ENCODE data around the gene CDC6.
"Not testable (repeated sequence)": the region's sequence is repeated elsewhere in the genome, so short reads cannot be mapped to it uniquely, and the experiment has no call there.

Gene CDC6

GRCh38 chr17:40287159-40287493 is 553 bp upstream of the CDC6 start:
- no peak for DNase-seq (ENCODE audit: low read depth)

GRCh38 chr17:40290629-40291280 is 3.1 kb downstream of the CDC6 start:
- no peak for DNase-seq (ENCODE audit: low read depth)

DNA sequence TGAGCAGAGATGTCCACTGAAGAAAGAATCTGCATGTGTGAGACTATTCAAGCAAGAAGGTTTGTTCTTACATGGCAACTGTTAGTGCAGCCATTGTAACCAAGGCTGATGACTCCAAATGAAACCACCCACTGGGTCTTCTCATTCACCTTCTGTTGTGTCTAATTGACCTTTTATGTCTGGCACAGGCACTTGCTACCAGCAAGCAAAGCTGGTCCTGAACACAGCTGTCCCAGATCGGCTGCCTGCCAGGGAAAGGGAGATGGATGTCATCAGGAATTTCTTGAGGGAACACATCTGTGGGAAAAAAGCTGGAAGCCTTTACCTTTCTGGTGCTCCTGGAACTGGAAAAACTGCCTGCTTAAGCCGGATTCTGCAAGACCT is 3.6 kb downstream of the CDC6 start:
- no peak for DNase-seq (ENCODE audit: low read depth)

- DNase-seq (ENCODE audit: low read depth): no peak
These were observed 5.7 kb downstream of the CDC6 start for GRCh38 chr17:40293363-40293762.

GRCh38 chr17:40295488-40296436 is 8.1 kb downstream of the CDC6 start:
- DNase-seq (ENCODE audit: low read depth): no peak

DNA sequence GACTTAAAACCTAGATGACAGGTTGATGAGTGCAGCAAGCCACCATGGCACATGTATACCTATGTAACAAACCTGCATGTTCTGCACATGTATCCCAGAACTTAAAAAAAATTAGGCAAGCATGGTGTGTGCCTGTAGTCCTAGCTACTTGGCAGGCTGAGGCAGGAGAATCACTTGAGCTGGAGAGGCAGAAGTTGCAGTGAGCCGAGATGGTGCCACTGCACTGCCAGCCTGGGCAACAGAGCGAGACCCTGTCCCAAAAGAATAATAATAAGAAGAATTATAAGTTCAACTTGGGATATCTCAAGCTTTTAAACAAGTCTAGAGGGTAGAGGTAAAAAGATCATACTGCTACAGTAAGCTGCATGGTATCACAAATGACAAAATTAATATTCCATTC is 9.8 kb downstream of the CDC6 start:
- DNase-seq (ENCODE audit: low read depth): no peak

DNA sequence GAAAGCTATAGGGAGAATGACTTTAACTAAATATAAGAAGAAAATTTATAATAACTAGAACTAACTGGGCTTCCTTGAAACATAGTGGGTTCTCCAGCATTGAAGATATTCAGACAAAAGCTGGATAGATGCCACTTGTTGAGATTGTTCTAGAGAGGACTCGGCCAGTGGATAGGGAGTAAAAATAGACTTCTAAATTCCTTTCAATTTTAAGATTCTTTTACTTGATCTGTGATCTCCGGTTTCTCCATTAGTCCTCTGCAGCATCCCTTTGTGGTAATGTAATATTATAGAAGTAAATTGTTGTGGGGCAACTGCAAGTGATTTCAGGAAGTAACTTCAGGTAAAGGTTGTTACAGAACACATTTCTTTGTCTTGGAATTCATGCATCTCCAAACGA is 11.0 kb downstream of the CDC6 start:
- no peak for DNase-seq (ENCODE audit: low read depth)

DNA sequence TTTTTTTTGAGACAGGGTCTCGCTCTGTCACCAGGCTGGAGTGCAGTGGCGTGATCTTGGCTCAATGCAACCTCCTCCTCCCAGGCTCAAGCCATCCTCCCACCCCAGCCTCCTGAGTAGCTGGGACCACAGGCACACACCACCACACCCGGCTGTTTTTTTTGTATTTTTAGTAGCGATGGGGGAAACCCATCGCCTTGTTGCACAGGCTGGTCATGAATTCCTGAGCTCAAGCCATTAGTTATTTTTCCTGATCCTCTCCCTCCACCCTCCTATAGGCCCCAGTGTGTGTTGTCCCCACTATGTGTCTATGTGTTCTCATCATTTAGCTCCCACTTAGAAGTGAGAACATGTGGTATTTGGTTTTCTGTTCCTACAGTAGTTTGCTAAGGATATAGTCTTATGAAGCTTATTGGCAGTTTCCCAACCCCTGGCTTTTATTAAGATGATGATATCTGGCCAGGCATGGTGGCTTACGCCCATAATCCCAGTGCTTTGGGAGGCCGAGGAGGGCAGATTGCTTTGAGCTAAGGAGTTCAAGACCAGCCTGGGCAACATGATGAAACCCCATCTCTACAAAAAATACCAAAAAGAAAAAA is 11.6 kb downstream of the CDC6 start:
- not testable (repeated sequence) for DNase-seq (ENCODE audit: low read depth)

GRCh38 chr17:40301315-40301714 is 13.6 kb downstream of the CDC6 start:
- DNase-seq (ENCODE audit: low read depth): no peak

DNA sequence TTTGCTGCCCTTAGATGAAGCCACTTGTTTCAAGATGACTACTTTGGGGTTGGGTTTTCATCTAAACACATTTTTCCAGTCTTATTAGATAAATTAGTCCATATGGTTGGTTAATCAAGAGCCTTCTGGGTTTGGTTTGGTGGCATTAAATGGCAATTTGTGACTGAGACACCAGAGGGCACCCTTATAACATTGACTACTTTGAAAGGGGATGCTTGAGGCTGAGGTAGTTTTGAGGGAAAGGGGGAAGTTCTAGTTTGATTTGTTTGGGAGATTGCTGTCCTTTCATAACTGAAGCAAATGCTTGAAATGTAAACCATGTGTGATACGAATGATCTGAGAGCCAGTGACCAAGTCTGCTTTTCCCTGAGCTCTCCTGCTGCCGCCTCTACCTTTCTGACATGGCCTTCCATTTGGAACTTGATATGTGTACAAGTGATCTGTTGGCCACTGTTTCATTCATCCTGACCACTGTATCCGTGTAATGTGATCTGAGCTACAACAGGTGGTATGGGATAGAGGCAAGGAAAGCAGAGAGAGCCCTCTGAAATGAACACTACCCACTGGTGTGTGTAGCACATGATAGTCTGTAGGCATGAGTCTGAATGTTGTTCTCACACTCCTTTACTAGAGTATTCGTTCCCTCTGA is 15.5 kb downstream of the CDC6 start:
- DNase-seq (ENCODE audit: low read depth): no peak

DNA sequence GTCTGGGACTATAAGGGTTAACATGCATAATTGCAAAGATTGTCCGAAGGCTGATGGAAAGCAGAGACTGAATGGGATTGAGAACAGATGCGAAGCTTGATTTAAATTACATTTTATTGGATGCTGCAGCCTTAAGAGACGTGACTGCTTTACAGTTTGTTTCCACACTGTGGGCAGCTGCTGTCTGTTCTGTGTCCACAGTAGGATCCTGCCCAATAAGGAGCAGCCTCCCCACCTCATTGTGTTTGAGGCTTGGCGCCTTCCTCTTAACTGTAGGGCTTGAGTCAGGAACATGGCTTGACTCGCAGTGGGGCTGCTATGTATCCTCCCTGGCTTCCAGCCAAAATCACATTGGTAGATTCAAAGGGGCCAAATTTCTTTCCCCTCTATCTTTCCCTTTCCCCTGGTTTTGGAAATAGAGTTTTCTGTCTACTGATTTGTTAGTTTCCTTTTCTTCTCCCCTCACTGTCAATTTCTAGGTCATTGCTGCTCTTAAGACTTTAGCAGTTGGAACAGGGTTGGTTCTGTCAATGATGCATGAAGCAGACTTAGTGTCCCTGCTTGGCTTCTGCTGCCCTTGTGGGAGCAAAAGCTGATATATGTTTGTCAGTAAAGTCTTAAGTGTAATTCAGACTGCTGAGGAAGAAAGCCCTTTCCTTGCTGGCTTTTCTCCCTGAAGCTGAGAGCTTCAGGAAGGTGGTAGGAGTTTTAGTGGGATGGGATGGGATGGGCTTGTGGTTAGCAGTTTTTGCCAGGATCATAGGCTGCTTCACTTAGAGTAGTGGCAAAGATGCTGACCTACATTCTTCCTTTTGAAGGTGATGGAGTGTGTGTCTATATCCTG is 16.3 kb downstream of the CDC6 start:
- no peak for DNase-seq (ENCODE audit: low read depth)

GRCh38 chr17:40304552-40304863 is 16.8 kb downstream of the CDC6 start:
- not testable (repeated sequence) for DNase-seq (ENCODE audit: low read depth)

DNA sequence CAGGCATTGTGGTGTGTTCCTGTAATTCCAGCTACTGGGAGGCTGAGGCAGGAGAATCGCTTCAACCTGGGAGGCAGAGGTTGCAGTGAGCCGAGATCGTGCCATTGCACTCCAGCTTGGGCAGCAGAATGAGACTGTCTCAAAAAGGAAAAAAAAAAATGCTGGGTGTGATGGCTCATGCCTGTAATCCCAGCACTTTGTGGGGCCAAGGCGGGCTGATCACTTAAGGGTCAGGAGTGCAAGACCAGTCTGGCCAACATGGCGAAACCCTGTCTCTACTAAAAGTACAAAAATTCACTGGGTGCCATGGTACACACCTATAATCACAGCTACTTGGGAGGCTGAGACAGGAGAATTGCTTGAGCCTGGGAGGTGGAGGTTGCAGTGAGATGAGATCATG is 17.2 kb downstream of the CDC6 start:
- not testable (repeated sequence) for DNase-seq (ENCODE audit: low read depth)

DNA sequence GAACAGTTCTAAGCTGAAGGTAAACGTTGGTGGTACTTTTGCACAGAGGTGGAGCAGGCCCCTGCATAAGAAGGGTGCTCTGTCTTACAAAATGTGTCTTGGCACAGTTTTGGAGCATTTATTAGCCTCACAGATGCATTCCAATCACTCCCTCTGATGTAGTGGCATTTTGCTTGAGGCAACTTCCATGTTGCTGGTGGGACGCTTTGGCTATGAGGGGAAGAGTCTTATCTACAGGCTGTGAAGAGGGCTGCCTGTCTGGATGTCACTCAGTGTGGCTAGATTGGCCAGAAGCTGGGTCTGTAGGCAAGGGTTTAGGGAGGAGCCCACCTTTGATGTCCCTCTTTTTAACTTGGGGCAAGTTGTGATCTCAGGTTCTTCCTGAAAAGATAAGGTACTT is 18.7 kb downstream of the CDC6 start:
- DNase-seq (ENCODE audit: low read depth): no peak

GRCh38 chr17:40307001-40307730 is 19.5 kb downstream of the CDC6 start:
- no peak for DNase-seq (ENCODE audit: low read depth)

- no peak for DNase-seq (ENCODE audit: low read depth)
These were observed 20.1 kb downstream of the CDC6 start for GRCh38 chr17:40307740-40308239.

- no peak for DNase-seq (ENCODE audit: low read depth)
These were observed 21.6 kb downstream of the CDC6 start, which contains the start of gene RARA for GRCh38 chr17:40309031-40309948. TSS of gene RARA (plus strand) at chr17:40309180. CDS start at chr17:40331219, 22,039 bp downstream.

DNA sequence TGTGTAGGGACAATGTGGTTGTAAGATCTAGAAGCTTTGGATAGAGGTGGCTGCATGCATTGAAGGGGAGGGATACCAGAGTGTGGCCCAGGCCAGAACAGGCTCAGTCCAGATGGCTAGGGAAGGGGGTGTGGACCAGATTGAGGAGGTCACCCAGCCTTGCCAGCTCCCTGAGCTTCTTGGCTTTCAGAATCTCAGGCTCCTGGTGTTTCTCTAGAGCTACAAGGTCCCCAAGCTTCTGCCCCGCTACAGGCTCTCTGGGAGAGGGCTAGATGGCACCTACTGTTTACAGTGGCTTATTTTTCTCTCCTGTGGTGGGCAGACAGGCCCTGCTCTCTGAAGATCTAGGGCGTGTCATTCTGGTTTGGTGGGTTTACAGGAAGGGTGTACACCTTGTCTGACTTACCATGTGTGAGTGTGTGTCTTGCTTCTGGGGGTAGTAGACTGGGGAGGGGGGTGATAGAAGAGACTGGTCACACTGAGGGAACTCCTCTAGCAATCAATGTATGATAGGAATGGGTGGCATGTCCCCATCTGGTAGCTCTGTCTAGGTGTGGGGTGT is 22.4 kb downstream of the CDC6 start:
- no peak for DNase-seq (ENCODE audit: low read depth)

DNA sequence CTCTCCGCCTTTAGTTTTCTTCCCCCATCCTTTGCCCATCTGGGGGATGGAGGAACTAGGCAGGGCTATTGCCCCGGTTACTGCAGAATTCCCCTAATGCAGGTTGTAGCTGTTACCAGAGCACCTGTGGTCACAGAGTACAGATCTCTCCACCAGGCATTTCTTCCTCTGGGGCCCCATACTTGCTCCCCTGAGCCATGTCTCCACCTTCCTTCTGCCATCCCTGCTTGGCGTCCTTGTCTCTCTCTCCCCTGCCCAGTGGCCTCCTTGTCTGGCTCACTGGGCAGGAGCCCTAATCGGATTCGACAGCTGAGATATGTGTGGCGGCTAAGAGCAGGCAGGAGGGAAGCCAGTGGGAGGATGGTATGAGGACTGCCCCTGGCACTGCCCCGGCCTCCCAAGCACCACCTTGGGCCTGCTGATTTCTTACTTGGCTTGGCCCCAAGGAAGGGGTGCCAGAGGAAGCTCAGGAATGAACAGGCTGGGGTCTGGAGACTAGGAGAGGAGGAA is 23.3 kb downstream of the CDC6 start:
- no peak for DNase-seq (ENCODE audit: low read depth)

Data from stimulated activated CD8-positive, alpha-beta memory T cell treated with anti-CD3 and anti-CD28 coated beads, Interleukin-7, amount 100 ng/mL, for 24 hours (primary cell).